ENCODE results near the gene ECI1.

ECI1 gene

DNA sequence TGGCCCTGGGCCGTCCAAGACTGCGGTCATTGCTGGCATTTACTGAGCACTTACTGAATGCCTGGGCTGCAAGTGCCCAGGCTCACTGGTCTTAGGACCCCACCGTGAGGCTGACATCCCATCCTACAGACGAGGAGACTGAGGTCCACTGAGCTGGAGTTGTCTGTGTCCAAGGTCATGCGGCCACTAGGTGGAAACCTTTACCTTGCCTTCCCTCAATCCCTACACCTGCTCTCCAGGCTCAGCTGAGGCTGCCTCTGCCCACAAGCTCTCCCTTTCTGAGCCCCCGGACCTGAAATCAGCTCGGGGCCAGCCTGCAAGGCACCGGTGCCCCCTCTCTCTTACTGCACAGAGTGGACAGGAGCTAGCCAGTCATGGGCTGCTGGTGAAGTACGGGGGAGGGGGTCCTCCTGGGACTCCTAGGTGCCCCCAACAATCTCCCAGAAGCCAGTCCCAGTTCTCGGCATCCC lies 56.5 kb downstream of the ECI1 start:
- H3K4me1 Mint-ChIP-seq = peaks cover 23% of the 10 kb centered on the region
- peaks cover 52% of the 10 kb centered on the region for H3K27me3 Mint-ChIP-seq (ENCODE audit: low read depth, poor library complexity)
- H3K27ac Mint-ChIP-seq = no peak overlapping the region
- peak overlapping the region; percentile 67 for H3K4me3 Mint-ChIP-seq
- no peaks in the 10 kb centered on the region for H3K36me3 Mint-ChIP-seq (ENCODE audit: low read depth)
- peak; percentile 44 for DNase-seq
- H3K9me3 Mint-ChIP-seq = no peaks in the 10 kb centered on the region
- TF ChIP-seq, protein P1, sequence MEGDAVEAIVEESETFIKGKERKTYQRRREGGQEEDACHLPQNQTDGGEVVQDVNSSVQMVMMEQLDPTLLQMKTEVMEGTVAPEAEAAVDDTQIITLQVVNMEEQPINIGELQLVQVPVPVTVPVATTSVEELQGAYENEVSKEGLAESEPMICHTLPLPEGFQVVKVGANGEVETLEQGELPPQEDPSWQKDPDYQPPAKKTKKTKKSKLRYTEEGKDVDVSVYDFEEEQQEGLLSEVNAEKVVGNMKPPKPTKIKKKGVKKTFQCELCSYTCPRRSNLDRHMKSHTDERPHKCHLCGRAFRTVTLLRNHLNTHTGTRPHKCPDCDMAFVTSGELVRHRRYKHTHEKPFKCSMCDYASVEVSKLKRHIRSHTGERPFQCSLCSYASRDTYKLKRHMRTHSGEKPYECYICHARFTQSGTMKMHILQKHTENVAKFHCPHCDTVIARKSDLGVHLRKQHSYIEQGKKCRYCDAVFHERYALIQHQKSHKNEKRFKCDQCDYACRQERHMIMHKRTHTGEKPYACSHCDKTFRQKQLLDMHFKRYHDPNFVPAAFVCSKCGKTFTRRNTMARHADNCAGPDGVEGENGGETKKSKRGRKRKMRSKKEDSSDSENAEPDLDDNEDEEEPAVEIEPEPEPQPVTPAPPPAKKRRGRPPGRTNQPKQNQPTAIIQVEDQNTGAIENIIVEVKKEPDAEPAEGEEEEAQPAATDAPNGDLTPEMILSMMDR (IDR thresholded peaks at IDR 0.05) = peak; percentile 45

DNA sequence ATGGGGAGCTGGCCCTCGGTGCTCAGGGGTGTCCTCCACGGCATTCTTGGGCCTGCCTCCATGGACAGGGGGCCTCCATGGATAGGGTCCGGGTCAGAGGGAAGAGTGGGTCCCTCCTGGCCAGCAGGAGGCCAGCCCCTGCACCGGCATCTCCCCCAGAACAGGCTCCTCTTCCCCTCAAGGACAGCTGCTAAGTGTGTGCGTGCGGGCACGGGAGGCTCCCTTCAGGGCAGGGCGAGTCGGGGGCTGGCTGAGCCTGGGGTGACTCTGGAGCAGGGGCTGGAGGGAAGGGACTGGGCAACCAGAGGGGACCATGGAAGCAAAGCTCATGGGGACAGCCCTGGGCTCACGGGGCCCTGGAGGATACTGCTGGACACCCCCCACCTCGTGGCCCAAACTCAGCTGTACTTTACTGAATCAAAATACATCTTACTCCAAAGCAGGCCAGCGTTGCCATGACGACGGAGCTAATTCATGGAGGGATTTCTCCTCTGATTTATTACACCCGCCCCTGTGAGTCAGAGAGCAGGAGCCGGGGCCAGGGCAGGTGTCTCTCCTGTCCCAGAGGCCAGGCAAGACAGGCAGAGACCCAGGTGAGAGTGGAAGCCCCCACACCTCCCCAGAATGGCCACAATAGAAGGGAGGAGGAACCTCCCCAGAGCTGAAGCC lies 57.1 kb downstream of the ECI1 start:
- H3K4me3 Mint-ChIP-seq = peak overlapping the region; percentile 25
- H3K9me3 Mint-ChIP-seq = no peaks in the 10 kb centered on the region
- H3K36me3 Mint-ChIP-seq (ENCODE audit: low read depth) = no peaks in the 10 kb centered on the region
- H3K4me1 Mint-ChIP-seq = peaks cover 24% of the 10 kb centered on the region
- no peak overlapping the region for H3K27ac Mint-ChIP-seq
- DNase-seq = peak; percentile 65
- TF ChIP-seq, protein P1 (IDR thresholded peaks at IDR 0.05) = no peak
- peaks cover 46% of the 10 kb centered on the region for H3K27me3 Mint-ChIP-seq (ENCODE audit: low read depth, poor library complexity)

DNA sequence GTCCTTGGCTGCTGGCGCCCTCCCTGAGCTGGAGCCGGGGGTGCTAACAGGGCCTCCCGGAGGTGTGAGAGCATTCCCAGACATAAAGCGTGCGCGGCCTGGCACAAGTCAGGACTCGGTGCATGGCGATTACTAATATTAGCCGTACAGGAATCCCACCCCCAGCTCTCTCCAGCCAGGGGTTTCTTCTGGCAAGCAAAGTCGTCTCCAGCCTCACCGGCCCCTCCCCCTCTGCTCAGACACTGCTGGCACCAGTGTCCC lies 60.0 kb downstream of the ECI1 start:
- TF ChIP-seq, protein P1 (IDR thresholded peaks at IDR 0.05) = no peak
- H3K27ac Mint-ChIP-seq = no peak overlapping the region
- no peaks in the 10 kb centered on the region for H3K9me3 Mint-ChIP-seq
- no peak overlapping the region for H3K4me3 Mint-ChIP-seq
- H3K4me1 Mint-ChIP-seq = peaks cover 24% of the 10 kb centered on the region
- H3K27me3 Mint-ChIP-seq (ENCODE audit: low read depth, poor library complexity) = peaks cover 21% of the 10 kb centered on the region
- no peaks in the 10 kb centered on the region for H3K36me3 Mint-ChIP-seq (ENCODE audit: low read depth)
- no peak for DNase-seq

DNA sequence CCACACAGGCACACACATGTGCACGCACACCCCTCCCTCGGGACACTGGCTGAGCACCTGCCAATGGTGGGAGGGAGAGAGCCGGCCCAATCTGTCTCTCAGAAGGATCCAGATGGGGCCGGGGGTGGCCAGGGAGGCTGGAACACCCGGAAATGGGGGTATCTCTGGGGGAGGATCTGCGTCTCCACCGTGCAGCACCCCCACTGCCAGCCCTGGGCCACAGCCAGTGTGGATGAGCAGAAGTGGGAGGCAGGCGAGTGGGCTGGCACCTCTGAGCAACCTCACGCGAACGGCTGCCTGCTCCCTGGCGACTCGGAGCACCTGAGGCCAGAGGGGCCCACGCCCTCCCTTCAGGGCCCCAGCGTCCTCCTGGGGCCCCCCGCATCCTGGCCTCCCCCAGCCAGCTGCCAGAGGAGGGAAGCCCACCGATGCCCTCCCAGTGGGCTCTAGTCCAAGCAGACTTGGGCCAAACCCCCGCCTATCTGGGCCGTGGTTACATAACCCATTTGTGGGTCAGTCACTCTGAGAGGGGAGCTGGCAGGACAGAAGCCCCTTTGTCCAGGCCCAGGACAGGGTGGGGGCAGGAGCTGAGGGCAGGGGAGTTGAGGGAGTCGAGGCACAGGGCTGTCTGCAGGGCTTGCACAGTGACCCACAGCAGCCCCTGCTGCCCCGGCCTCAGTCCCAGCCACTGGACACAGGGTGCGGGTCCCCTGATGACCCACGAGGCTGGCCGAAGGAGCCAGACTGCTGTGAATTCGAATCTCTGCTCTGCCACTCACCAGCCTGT lies 60.5 kb downstream of the ECI1 start:
- no peaks in the 10 kb centered on the region for H3K36me3 Mint-ChIP-seq (ENCODE audit: low read depth)
- H3K27ac Mint-ChIP-seq = no peak overlapping the region
- no peak for DNase-seq
- H3K4me1 Mint-ChIP-seq = peaks cover 24% of the 10 kb centered on the region
- no peak overlapping the region for H3K4me3 Mint-ChIP-seq
- peaks cover 21% of the 10 kb centered on the region for H3K27me3 Mint-ChIP-seq (ENCODE audit: low read depth, poor library complexity)
- H3K9me3 Mint-ChIP-seq = no peaks in the 10 kb centered on the region
- TF ChIP-seq, protein P1 (IDR thresholded peaks at IDR 0.05) = no peak

DNA sequence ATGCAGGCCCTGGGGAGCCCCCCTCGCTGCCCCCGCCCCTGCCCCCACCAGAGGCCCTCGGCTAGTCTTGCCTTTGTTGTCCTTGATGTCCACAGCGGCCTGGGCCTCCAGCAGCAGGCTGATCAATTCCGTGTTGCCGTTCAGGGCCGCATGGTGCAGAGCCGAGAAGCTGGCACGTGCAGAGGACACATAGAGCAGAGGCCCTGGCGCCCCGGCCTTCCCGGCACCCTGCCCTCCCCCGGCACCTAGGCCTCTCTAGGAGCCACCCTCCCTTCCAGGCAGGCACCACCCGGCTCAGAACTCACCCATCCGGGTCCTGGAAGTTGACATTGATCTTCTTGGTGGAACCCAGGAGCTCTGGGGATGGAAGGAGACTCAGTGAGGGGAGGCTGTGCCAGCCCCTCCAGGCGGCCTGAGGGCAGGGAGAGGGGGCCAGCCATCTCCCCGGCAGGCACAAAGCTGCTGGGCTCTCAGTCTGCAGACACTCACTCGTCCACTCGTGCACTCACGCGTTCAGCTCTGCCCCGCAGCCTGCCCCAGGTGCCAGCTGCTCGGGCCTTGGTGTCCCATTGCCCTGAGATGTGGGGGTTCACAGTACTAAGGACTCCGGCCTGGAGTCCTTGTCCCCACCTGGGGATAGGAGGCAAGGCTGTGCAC lies 61.3 kb downstream of the ECI1 start:
- DNase-seq = no peak
- Mint-ChIP-seq H3K4me1 (peaks cover 23% of the 10 kb centered on the region), H3K27me3 (ENCODE audit: low read depth, poor library complexity) (peaks cover 21% of the 10 kb centered on the region), H3K9me3 (no peaks in the 10 kb centered on the region), H3K4me3 (no peak overlapping the region), H3K36me3 (ENCODE audit: low read depth) (no peaks in the 10 kb centered on the region), H3K27ac (no peak overlapping the region)
- TF ChIP-seq, protein P1 (IDR thresholded peaks at IDR 0.05) = no peak
